Testis (tissue), 3 donors: ENCODE results near the gene LUZP1. TPM values are rescaled to one million over a fixed set of nuclear protein-coding genes. Genes with fewer than 3 reads are reported as not detected.
"Not testable (repeated sequence)": the region's sequence is repeated elsewhere in the genome, so short reads cannot be mapped to it uniquely, and the experiment has no call there.

Source experiments
- DNase-seq: peaks from one replicate; pipeline ENCODE4 v3.0.0-alpha.2; 2019
- H3K27ac ChIP-seq, 2 donors: fragments of 200-600 bp; sonication (generic); one replicate each; pipeline ENCODE4 v1.5.1; 2019
- H3K27me3 ChIP-seq: fragments of 200-600 bp; sonication (generic); one replicate; pipeline ENCODE4 v1.5.1; 2019
- H3K36me3 ChIP-seq: fragments of 200-600 bp; sonication (generic); one replicate; pipeline ENCODE4 v1.5.1; 2017; ENCODE audit warnings: low read depth; ENCODE audit errors: missing control alignments
- H3K4me1 ChIP-seq: fragments of 200-600 bp; sonication (generic); one replicate; pipeline ENCODE4 v1.5.1; 2019
- H3K4me3 ChIP-seq, 2 donors: fragments of 200-600 bp; sonication (generic); one replicate each; pipeline ENCODE4 v1.5.1; 2017 to 2019
- H3K9me3 ChIP-seq: fragments of 200-600 bp; sonication (generic); one replicate; pipeline ENCODE4 v1.5.1; 2017
- POLR2A ChIP-seq: fragments of 450-650 bp; IDR thresholded peaks from one replicate; pipeline ENCODE4 v1.6.1; 2017; ENCODE audit warnings: antibody characterized with exemption, mild to moderate bottlenecking, moderate library complexity
- WGBS, 2 donors: methylation state at CpG; one replicate each; pipeline ENCODE4 v1.1.5; 2018; 5-methylcytosine and 5-hydroxymethylcytosine counted together
- intact Hi-C: fragments of 100-400 bp; cut with DNase I; formaldehyde crosslinking; loops from one replicate; pipeline ENCODE4 v1.15.1; 2023; ENCODE audit warnings: low total_unique reads
- polyA plus RNA-seq: library from polyadenylated mRNA; stranded (reverse); fragments of 350-450 nt; fragmentation: Illumina TruSeq; extraction: RNeasy Lipid Tissue Mini Kit (QIAGEN cat#74804); gene quantifications from one replicate; pipeline ENCODE4 v1.2.3, GENCODE V29; 2014; ENCODE audit warnings: low read depth, low replicate concordance; ENCODE audit not compliant: insufficient read depth
- total RNA-seq, 2 donors: library from RNA; depleted of rRNA; stranded (reverse); fragments of >200 nt; gene quantifications; one replicate each; pipeline ENCODE4 v1.2.3, GENCODE V29; 2016
- TF ChIP-seq, protein P1 (sequence below), 3 experiments: fragments of 450-650 bp in 2 of 3; fragments of 200-600 bp in 1 of 3; sonication (generic) in 1 of 3; IDR thresholded peaks; one replicate each; pipeline ENCODE4 v1.5.1; 2016 to 2019; ENCODE audit warnings: antibody characterized with exemption in 3 of 3, mild to moderate bottlenecking in 2 of 3, moderate library complexity in 1 of 3

LUZP1 gene
- total and polyA plus RNA-seq, 3 donors from 2014 or later: 14.4 to 36.2 (median 20.3) TPM

GRCh38 chr1:23198373-23198772 lies 29.7 kb upstream of the LUZP1 start:
- no peak overlapping the region for H3K27ac ChIP-seq
- no peak for DNase-seq
- WGBS, 2 donors: 71 to 78% methylated on average over 4 of the region's 4 CpGs
- H3K4me1 ChIP-seq: peaks cover 7% of the 10 kb centered on the region
- intact Hi-C loops: no loop called here
- H3K27me3 ChIP-seq: no peaks in the 10 kb centered on the region
- no peaks in the 10 kb centered on the region for H3K9me3 ChIP-seq
- H3K36me3 ChIP-seq: no peaks in the 10 kb centered on the region
- H3K4me3 ChIP-seq: no peak overlapping the region
- TF ChIP-seq, protein P1, sequence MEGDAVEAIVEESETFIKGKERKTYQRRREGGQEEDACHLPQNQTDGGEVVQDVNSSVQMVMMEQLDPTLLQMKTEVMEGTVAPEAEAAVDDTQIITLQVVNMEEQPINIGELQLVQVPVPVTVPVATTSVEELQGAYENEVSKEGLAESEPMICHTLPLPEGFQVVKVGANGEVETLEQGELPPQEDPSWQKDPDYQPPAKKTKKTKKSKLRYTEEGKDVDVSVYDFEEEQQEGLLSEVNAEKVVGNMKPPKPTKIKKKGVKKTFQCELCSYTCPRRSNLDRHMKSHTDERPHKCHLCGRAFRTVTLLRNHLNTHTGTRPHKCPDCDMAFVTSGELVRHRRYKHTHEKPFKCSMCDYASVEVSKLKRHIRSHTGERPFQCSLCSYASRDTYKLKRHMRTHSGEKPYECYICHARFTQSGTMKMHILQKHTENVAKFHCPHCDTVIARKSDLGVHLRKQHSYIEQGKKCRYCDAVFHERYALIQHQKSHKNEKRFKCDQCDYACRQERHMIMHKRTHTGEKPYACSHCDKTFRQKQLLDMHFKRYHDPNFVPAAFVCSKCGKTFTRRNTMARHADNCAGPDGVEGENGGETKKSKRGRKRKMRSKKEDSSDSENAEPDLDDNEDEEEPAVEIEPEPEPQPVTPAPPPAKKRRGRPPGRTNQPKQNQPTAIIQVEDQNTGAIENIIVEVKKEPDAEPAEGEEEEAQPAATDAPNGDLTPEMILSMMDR (IDR thresholded peaks at IDR 0.05): no peak
- TF ChIP-seq POLR2A: no peak

- Histone ChIP-seq H3K27me3 (no peaks in the 10 kb centered on the region), H3K36me3 (no peaks in the 10 kb centered on the region), H3K9me3 (no peaks in the 10 kb centered on the region), H3K4me1 (peaks cover 7% of the 10 kb centered on the region), H3K4me3 (no peak overlapping the region), H3K27ac (no peak overlapping the region)
- DNase-seq: no peak
- 68 to 75% methylated on average over 6 to 10 of the region's 10 CpGs for WGBS, 2 donors
- no peak for TF ChIP-seq POLR2A
- intact Hi-C loops: no loop called here
These were observed 28.1 kb upstream of the LUZP1 start for GRCh38 chr1:23196627-23197328.

DNA sequence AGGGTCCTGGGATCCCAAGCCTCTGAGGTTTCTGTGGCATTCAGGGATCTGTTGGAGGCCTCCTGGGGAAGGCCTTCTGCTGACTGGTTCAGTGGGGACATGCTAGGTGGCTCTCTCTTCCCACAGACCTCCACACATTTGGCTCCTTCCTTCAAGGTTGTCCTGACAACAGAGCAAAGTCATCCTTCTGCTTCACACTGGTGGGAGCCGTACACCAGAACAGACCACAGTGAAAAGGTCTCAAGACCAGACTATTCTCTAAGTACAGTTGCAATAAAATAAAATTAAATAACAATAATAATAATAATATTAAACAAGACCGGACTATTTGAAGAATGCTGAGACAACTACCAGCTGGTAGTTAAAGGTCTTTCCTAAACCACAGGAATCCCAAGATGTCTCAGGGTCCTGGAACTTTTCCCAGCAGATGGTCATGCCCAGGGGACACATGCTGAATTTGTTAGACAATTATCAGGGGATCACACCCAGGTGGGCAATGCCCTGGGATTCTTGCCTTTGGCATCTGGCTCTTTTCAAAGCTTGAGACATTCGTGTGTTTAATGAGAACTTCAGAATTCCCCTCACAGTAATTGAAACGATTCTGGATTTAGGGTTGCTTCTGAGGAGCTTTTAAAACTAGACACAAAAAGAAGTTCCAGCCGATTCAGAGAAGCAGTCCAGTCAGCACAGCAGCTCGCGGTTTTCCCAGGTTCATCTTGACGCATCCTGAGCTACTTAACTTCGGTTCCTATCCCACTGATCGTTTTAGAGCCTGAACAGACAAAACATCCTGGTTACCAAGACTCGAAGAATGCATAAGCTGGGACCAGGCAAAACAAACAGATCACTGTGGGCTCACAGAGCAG lies 25.7 kb upstream of the LUZP1 start:
- H3K27me3 ChIP-seq: no peaks in the 10 kb centered on the region
- no peak overlapping the region for H3K4me3 ChIP-seq
- 60 to 69% methylated on average over 11 of the region's 11 CpGs for WGBS, 2 donors
- no peaks in the 10 kb centered on the region for H3K36me3 ChIP-seq
- H3K4me1 ChIP-seq: peaks cover 7% of the 10 kb centered on the region
- H3K9me3 ChIP-seq: no peaks in the 10 kb centered on the region
- intact Hi-C loops: no loop called here
- DNase-seq: no peak
- TF ChIP-seq, protein P1 (IDR thresholded peaks at IDR 0.05): no peak
- no peak for TF ChIP-seq POLR2A
- H3K27ac ChIP-seq: no peak overlapping the region

GRCh38 chr1:23193391-23194118 lies 24.9 kb upstream of the LUZP1 start:
- Histone ChIP-seq H3K9me3 (no peaks in the 10 kb centered on the region), H3K27ac (no peak overlapping the region), H3K4me1 (peaks cover 7% of the 10 kb centered on the region), H3K27me3 (no peaks in the 10 kb centered on the region), H3K36me3 (no peaks in the 10 kb centered on the region), H3K4me3 (no peak overlapping the region)
- no peak for TF ChIP-seq POLR2A
- TF ChIP-seq, protein P1 (IDR thresholded peaks at IDR 0.05): no peak
- 93 to 94% methylated on average over 27 of the region's 27 CpGs for WGBS, 2 donors
- DNase-seq: no peak
- intact Hi-C loops: no loop called here

GRCh38 chr1:23191199-23191598 lies 22.5 kb upstream of the LUZP1 start:
- DNase-seq: no peak
- Histone ChIP-seq H3K4me1 (peaks cover 7% of the 10 kb centered on the region), H3K4me3 (no peak overlapping the region), H3K36me3 (no peaks in the 10 kb centered on the region), H3K27ac (no peak overlapping the region), H3K9me3 (no peaks in the 10 kb centered on the region), H3K27me3 (no peaks in the 10 kb centered on the region)
- TF ChIP-seq, protein P1 (IDR thresholded peaks at IDR 0.05): no peak
- no peak for TF ChIP-seq POLR2A
- intact Hi-C loops: no loop called here
- WGBS, 2 donors: 92 to 96% methylated on average over 3 of the region's 3 CpGs

DNA sequence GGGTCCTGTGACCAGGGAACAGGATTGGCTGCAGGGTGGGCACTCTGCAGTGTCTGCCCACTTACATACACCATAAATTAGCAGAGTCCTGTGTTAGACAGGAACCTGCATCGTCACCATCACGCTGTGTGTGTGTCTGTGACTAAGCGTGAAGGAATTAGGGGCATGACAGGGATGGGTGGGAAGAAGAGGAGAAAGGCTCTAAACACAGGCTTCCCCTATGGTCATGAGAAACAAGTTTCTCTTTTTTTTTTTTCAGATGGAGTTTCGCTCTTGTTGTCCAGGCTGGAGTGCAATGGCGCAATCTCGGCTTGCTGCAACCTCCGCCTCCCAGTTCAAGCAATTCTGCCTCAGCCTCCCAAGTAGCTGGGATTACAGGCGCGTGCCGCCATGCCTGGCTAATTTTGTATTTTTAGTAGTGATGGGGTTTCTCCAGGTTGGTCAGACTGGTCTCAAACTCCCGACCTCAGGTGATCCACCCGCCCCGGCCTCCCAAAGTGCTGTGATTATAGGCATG lies 20.3 kb upstream of the LUZP1 start:
- H3K4me3 ChIP-seq, intact Hi-C loops, H3K36me3 ChIP-seq, H3K9me3 ChIP-seq, DNase-seq, H3K4me1 ChIP-seq, H3K27me3 ChIP-seq, H3K27ac ChIP-seq: not testable (repeated sequence)
- 93 to 97% methylated on average over 13 of the region's 13 CpGs for WGBS, 2 donors
